ENCODE results near the gene CRADD.

CRADD gene

DNA sequence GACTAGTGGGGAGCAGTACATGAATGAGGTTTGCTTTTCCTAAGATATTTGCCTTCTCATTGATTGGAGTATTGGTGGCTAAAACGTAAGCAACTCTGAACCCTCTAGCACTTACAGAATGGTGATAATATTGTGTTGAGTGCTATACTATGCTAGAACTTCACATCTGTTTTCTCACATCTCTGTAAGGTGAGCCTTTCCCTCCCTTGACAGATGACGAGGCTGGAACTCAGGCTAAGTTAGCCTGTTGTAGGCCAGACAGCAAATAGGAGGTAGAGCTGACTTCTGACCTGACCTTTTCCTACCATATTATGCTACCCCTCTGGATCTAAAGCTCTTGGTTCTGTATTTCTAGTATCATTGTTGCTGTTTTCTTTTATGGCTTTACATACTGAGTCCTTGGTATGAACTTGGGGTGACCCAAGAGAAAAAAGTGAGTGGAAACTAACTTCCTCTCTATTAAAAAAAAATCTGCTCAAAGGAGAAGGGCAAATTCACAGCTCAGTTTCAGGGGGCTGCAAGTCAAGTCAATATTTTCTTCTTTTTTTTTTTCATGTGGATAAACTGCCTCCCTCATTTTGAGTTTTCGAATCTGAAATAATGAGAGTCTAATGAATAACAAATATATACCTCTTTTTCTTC lies 85.9 kb downstream of the CRADD start:
- TF ChIP-seq, protein P1, sequence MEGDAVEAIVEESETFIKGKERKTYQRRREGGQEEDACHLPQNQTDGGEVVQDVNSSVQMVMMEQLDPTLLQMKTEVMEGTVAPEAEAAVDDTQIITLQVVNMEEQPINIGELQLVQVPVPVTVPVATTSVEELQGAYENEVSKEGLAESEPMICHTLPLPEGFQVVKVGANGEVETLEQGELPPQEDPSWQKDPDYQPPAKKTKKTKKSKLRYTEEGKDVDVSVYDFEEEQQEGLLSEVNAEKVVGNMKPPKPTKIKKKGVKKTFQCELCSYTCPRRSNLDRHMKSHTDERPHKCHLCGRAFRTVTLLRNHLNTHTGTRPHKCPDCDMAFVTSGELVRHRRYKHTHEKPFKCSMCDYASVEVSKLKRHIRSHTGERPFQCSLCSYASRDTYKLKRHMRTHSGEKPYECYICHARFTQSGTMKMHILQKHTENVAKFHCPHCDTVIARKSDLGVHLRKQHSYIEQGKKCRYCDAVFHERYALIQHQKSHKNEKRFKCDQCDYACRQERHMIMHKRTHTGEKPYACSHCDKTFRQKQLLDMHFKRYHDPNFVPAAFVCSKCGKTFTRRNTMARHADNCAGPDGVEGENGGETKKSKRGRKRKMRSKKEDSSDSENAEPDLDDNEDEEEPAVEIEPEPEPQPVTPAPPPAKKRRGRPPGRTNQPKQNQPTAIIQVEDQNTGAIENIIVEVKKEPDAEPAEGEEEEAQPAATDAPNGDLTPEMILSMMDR (IDR thresholded peaks at IDR 0.05; ENCODE audit: borderline replicate concordance, extremely low read depth, low read length, poor library complexity, severe bottlenecking), result no peak
- TF ChIP-seq EZH2 (IDR thresholded peaks at IDR 0.05; ENCODE audit: borderline replicate concordance, low read depth, low read length, severe bottlenecking), result no peak
- Histone ChIP-seq H3K4me1 (ENCODE audit: insufficient read depth, low read length) (peaks cover 79% of the 10 kb centered on the region), H3K4me2 (ENCODE audit: insufficient read depth, low read length) (no peak overlapping the region), H3K9ac (ENCODE audit: low read depth, low read length) (no peak overlapping the region), H4K20me1 (ENCODE audit: insufficient read depth, low read length) (no peaks in the 10 kb centered on the region), H3K9me3 (ENCODE audit: insufficient read depth, low read length, severe bottlenecking) (no peaks in the 10 kb centered on the region), H2AFZ (ENCODE audit: low read depth, low read length) (no peak overlapping the region), H3K27ac (ENCODE audit: low read length) (peak overlapping the region; percentile 2; the same call in 1 of the 2 replicates), H3K79me2 (ENCODE audit: insufficient read depth, low read length) (peaks cover 26% of the 10 kb centered on the region), H3K4me3 (ENCODE audit: low read depth in 1 of 2, low read length in 2 of 2) (no peak overlapping the region), H3K27me3 (ENCODE audit: insufficient read depth, low read length, poor library complexity) (no peaks in the 10 kb centered on the region), H3K36me3 (ENCODE audit: insufficient read depth, low read length) (no peaks in the 10 kb centered on the region)
- DNase-seq, result no peak
- no peak for ATAC-seq (ENCODE audit: insufficient read depth, low read depth)

DNA sequence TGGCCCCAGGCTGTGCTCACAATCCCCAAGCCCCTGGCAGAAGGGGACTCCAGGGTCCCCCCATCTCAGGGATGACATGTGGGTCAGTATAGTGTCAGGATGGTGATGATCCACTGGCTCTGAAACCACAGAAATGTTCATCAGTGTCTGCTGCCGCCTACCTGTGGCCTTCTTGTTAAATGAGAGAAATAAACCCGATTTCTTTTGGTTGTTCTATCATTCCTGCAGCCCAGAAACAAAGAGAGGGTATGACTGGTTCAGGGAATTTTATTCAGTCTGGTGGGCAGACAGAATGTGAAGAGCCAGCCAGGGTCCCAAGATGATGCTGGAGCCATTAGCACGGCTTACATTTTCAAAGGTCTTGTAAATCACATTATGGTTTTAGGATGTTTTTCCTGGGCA lies 86.6 kb downstream of the CRADD start:
- H3K4me2 ChIP-seq (ENCODE audit: insufficient read depth, low read length), result no peak overlapping the region
- DNase-seq (no peak), ATAC-seq (ENCODE audit: insufficient read depth, low read depth) (no peak)
- no peak overlapping the region for H2AFZ ChIP-seq (ENCODE audit: low read depth, low read length)
- H3K36me3 ChIP-seq (ENCODE audit: insufficient read depth, low read length), result no peaks in the 10 kb centered on the region
- H3K27me3 ChIP-seq (ENCODE audit: insufficient read depth, low read length, poor library complexity), result no peaks in the 10 kb centered on the region
- H3K9me3 ChIP-seq (ENCODE audit: insufficient read depth, low read length, severe bottlenecking), result no peaks in the 10 kb centered on the region
- H3K4me3 ChIP-seq (ENCODE audit: low read depth in 1 of 2, low read length in 2 of 2), result no peak overlapping the region
- H3K27ac ChIP-seq (ENCODE audit: low read length), result peak overlapping the region; percentile 3; the same call in 1 of the 2 replicates
- H3K9ac ChIP-seq (ENCODE audit: low read depth, low read length), result no peak overlapping the region
- H3K79me2 ChIP-seq (ENCODE audit: insufficient read depth, low read length), result peaks cover 29% of the 10 kb centered on the region
- peaks cover 79% of the 10 kb centered on the region for H3K4me1 ChIP-seq (ENCODE audit: insufficient read depth, low read length)
- no peaks in the 10 kb centered on the region for H4K20me1 ChIP-seq (ENCODE audit: insufficient read depth, low read length)
- TF ChIP-seq, protein P1 (IDR thresholded peaks at IDR 0.05; ENCODE audit: borderline replicate concordance, extremely low read depth, low read length, poor library complexity, severe bottlenecking), result no peak
- TF ChIP-seq EZH2 (IDR thresholded peaks at IDR 0.05; ENCODE audit: borderline replicate concordance, low read depth, low read length, severe bottlenecking), result no peak

DNA sequence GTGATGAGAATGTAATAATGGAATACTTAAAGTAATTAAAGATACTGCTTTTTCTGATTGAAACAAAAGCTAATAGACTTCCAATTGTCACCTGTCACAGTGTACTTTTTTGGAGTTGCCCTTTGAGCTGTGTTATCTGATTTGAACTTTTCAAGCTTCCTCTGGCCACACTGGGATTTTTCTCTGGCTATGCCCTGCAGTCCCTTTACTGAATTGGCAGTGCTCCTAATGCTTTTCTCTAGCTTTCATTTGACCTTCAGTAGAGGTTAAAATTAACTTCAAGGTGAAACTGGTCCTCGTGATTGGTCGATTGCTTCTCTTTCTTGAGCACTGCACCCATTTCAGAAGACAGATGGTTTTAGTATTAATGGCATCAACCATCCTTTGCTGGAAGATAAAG lies 89.2 kb downstream of the CRADD start:
- H3K4me2 ChIP-seq (ENCODE audit: insufficient read depth, low read length), result no peak overlapping the region

More for the DNA sequence above, 89.2 kb downstream of the CRADD start:
- peaks cover 33% of the 10 kb centered on the region for H3K79me2 ChIP-seq (ENCODE audit: insufficient read depth, low read length)
- H3K4me3 ChIP-seq (ENCODE audit: low read depth in 1 of 2, low read length in 2 of 2), result no peak overlapping the region
- no peak overlapping the region for H2AFZ ChIP-seq (ENCODE audit: low read depth, low read length)
- H4K20me1 ChIP-seq (ENCODE audit: insufficient read depth, low read length), result no peaks in the 10 kb centered on the region
- H3K27ac ChIP-seq (ENCODE audit: low read length), result peak overlapping the region; percentile 75
- H3K9me3 ChIP-seq (ENCODE audit: insufficient read depth, low read length, severe bottlenecking), result no peaks in the 10 kb centered on the region
- ATAC-seq (ENCODE audit: insufficient read depth, low read depth) (no peak), DNase-seq (no peak)
- H3K9ac ChIP-seq (ENCODE audit: low read depth, low read length), result no peak overlapping the region
- peaks cover 62% of the 10 kb centered on the region for H3K4me1 ChIP-seq (ENCODE audit: insufficient read depth, low read length)
- TF ChIP-seq EZH2 (IDR thresholded peaks at IDR 0.05; ENCODE audit: borderline replicate concordance, low read depth, low read length, severe bottlenecking), result no peak
- TF ChIP-seq, protein P1 (IDR thresholded peaks at IDR 0.05; ENCODE audit: borderline replicate concordance, extremely low read depth, low read length, poor library complexity, severe bottlenecking), result no peak
- no peaks in the 10 kb centered on the region for H3K36me3 ChIP-seq (ENCODE audit: insufficient read depth, low read length)
- no peaks in the 10 kb centered on the region for H3K27me3 ChIP-seq (ENCODE audit: insufficient read depth, low read length, poor library complexity)

All from DND-41 (cell line).